SU-DHL-6 (cell line): Measurements from ENCODE around the gene ADORA3.

Experiments used
- EZH2phosphoT487 ChIP-seq: fragments of 200-600 bp; sonication (generic), shearing (Covaris generic); conservative IDR thresholded peaks from 2 replicates; pipeline ENCODE4 v1.6.1; 2018; ENCODE audit warnings: mild to moderate bottlenecking, antibody characterized with exemption, low read length, moderate library complexity, mixed read lengths
- TF ChIP-seq, protein P1 (sequence below): fragments of 200-600 bp; sonication (generic); IDR thresholded peaks from one replicate; pipeline ENCODE4 v1.5.1; 2017; ENCODE audit warnings: antibody characterized with exemption, mild to moderate bottlenecking, low read length, moderate library complexity; ENCODE audit not compliant: insufficient read depth, poor library complexity, severe bottlenecking

DNA sequence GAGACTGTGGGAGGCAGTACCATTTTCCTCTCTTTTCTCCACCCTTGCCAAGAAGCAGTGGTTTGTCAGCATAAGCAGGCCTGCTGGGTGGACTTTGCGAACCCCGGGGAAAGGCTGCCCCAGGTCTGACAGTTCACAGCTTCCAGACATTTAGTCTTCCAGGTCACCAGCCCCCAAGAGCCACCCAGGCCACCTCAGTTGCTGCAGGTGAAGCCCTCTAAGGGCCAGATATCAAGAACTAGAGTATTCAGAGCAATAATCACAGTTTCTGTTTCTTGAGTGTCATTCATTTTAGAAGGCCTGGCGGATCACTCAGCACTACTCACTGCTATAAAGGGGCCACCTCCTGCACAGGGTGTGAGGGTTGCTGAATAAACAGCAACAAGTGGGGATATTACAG is 9.5 kb upstream of the ADORA3 start:
- TF ChIP-seq, protein P1, sequence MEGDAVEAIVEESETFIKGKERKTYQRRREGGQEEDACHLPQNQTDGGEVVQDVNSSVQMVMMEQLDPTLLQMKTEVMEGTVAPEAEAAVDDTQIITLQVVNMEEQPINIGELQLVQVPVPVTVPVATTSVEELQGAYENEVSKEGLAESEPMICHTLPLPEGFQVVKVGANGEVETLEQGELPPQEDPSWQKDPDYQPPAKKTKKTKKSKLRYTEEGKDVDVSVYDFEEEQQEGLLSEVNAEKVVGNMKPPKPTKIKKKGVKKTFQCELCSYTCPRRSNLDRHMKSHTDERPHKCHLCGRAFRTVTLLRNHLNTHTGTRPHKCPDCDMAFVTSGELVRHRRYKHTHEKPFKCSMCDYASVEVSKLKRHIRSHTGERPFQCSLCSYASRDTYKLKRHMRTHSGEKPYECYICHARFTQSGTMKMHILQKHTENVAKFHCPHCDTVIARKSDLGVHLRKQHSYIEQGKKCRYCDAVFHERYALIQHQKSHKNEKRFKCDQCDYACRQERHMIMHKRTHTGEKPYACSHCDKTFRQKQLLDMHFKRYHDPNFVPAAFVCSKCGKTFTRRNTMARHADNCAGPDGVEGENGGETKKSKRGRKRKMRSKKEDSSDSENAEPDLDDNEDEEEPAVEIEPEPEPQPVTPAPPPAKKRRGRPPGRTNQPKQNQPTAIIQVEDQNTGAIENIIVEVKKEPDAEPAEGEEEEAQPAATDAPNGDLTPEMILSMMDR = no peak
- TF ChIP-seq EZH2phosphoT487 = no peak
